ENCODE measurements around the gene HAL. TPM values are rescaled to one million over a fixed set of nuclear protein-coding genes. Genes with fewer than 3 reads are reported as not detected.

Gene HAL
- total RNA-seq, 1 experiment from 2014 or later: 1.8 TPM

GRCh38 chr12:95955549-95956159, 40.5 kb downstream of the HAL start:
- Histone ChIP-seq H3K9me2 (ENCODE audit: insufficient read depth) (no peaks in the 10 kb centered on the region), H3K27me3 (ENCODE audit: insufficient read depth, low read length) (no peaks in the 10 kb centered on the region), H3K4me1 (ENCODE audit: control insufficient read depth in 1 of 2, insufficient read depth in 2 of 2, low read length in 2 of 2) (no peaks in the 10 kb centered on the region), H3K4me2 (ENCODE audit: low read length) (no peak overlapping the region), H3K27ac (ENCODE audit: low read depth, low read length) (no peak overlapping the region), H3K9me3 (ENCODE audit: control insufficient read depth in 1 of 2, insufficient read depth in 1 of 2, low read depth in 1 of 2, low read length in 2 of 2) (no peaks in the 10 kb centered on the region), H3K36me3 (ENCODE audit: control insufficient read depth in 1 of 2, insufficient read depth in 2 of 2, low read length in 2 of 2) (no peaks in the 10 kb centered on the region), H4K20me1 (ENCODE audit: insufficient read depth) (no peaks in the 10 kb centered on the region), H3K79me2 (ENCODE audit: insufficient read depth, low read length) (no peaks in the 10 kb centered on the region), H3K9ac (ENCODE audit: low read length) (no peak overlapping the region), H3K4me3 (replicated peaks in 1 of 2; ENCODE audit: low read depth in 1 of 2, low read length in 2 of 2) (no peak overlapping the region), H2AFZ (ENCODE audit: low read depth, low read length, poor library complexity, severe bottlenecking) (no peak overlapping the region)
- DNase-seq (ENCODE audit: low read depth, low spot score) (no peak), ATAC-seq (no peak)
- ChIA-PET POLR2A (interaction anchor here (0.9 to 3.8 kb wide), 2 partner anchors 10 to 12 kb away, joined by 3 to 11 read pairs; partner anchors contain the start of genes AMDHD1 and CCDC38), CTCF (interaction anchor here (0.8 to 1.3 kb wide), 2 partner anchors 8 to 381 kb away, joined by 3 read pairs; no protein-coding TSS in a partner anchor), RAD21 (ENCODE audit: low non-redundant PET in 1 of 2, low total read pairs in 2 of 2, uncharacterized antibody in 2 of 2, unreplicated experiment in 2 of 2) (no interaction called here)
- intact Hi-C loops (cut with micrococcal nuclease): no loop called here
- no peak for TF ChIP-seq ZFX (IDR thresholded peaks at IDR 0.05)
- no peak for TF ChIP-seq RAD21 (IDR thresholded peaks at IDR 0.05; ENCODE audit: low read depth)
- no peak for TF ChIP-seq SIN3A (IDR thresholded peaks at IDR 0.05; ENCODE audit: low read depth)
- TF ChIP-seq EZH2 (IDR thresholded peaks at IDR 0.05): no peak
- no peak for TF ChIP-seq CTCF (IDR thresholded peaks at IDR 0.05 in 2 of 3, conservative IDR thresholded peaks at IDR 0.05 in 1 of 3; ENCODE audit: borderline replicate concordance in 1 of 3, insufficient read depth in 1 of 3, low read depth in 2 of 3, low read length in 2 of 3)
- no peak for TF ChIP-seq ZBTB33 (IDR thresholded peaks at IDR 0.05; ENCODE audit: extremely low read depth, insufficient replicate concordance, low read length)
- no peak for TF ChIP-seq TCF7L2 (IDR thresholded peaks at IDR 0.05; ENCODE audit: borderline replicate concordance, extremely low read depth, insufficient read depth, insufficient read length)
- TF ChIP-seq POLR2AphosphoS5 (IDR thresholded peaks at IDR 0.05; ENCODE audit: low read depth, low read length): no peak
- TF ChIP-seq EGR1 (IDR thresholded peaks at IDR 0.05; ENCODE audit: low read depth): no peak
- TF ChIP-seq REST (IDR thresholded peaks at IDR 0.05; ENCODE audit: low read depth): no peak
- no peak for TF ChIP-seq JUND (IDR thresholded peaks at IDR 0.05)
- TF ChIP-seq FOSL1 (IDR thresholded peaks at IDR 0.05; ENCODE audit: low read depth): no peak
- TF ChIP-seq CEBPB (IDR thresholded peaks at IDR 0.05; ENCODE audit: low read depth): no peak
- no TSS peak for BruUV-seq (replicated peaks)
